H1 (cell line): ENCODE results near the gene ZBTB34. TPM values are rescaled to one million over a fixed set of nuclear protein-coding genes. Genes with fewer than 3 reads are reported as not detected.

Experiments
- JUND ChIP-seq: IDR thresholded peaks from 2 replicates; pipeline ENCODE4 v1.6.1; 2011; ENCODE audit warnings: mild to moderate bottlenecking, improper control_type of control experiment, low read length
- TCF12 ChIP-seq: IDR thresholded peaks from 2 replicates; pipeline ENCODE4 v1.6.1; 2011; ENCODE audit warnings: low read depth, mild to moderate bottlenecking, low read length
- polyA plus RNA-seq, 7 experiments: library from polyadenylated mRNA; depleted of rRNA in 3 of 7; stranded (reverse) in 5 of 7; unstranded in 2 of 7; fragments of >200 nt in 5 of 7; fragments of 200-250 nt in 2 of 7; gene quantifications; 1 replicate in 5 of 7; 2 replicates in 1 of 7; 4 replicates in 1 of 7; pipeline versions ENCODE4 v1.2.1 to v1.2.3, GENCODE V29; 2011 to 2013; ENCODE audit warnings: missing spikeins in 2 of 7, mixed read lengths in 2 of 7
- total RNA-seq: library from RNA; stranded (reverse); fragmentation: NEBNext Ultra II Directional; extraction: Animal tissue kit (Norgen Biotek cat#: 25700); gene quantifications from 2 replicates; pipeline ENCODE4 v1.2.1, GENCODE V29; 2021

The ZBTB34 gene
- total and polyA plus RNA-seq, 2 of the 8 experiments (the other 6 are each of a cell fraction or from before 2014, with no cell fraction given): 8.2 to 15.9 TPM

GRCh38 chr9:126833020-126833419, 27.4 kb upstream of the ZBTB34 start (continued):
- TF ChIP-seq TCF12 (no peak), JUND (no peak)
